Amniotic epithelial cell (primary cell): ENCODE data around the gene ESRRG.

Experiments
- DNase-seq: peaks from one replicate; pipeline ENCODE4 v3.0.0-alpha.2; 2010; ENCODE audit warnings: low read depth

The ESRRG gene

DNA sequence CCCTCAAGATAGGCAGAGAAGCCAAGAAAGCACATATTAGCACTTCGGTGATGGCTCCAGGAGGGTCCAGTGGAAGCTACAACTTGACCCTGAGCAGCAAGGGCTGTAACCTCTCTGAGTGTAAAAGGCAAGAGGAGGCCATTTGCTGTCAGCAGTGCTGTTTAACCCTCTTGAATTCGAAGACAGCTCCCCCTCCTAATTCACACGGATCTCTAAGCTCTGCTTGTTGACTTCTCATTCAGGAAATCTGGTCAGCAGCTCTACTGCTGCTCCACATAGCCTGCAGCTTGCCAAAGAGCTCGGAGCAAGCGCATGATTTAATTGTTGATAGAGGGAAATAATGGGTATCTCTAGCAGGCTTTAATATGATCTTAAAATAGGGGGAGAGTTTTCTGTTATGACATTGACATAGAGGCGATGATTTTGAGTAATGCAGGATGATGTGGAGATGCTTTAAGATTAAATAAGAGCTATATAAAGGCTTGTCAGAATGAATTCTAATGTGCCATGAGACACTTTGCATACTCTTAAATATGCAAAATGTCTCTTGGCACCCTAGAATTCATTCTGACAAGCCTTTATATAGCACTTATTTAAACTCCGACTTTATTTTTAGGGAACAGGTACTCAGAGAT, 220.6 kb downstream of the ESRRG start:
- no peak for DNase-seq

DNA sequence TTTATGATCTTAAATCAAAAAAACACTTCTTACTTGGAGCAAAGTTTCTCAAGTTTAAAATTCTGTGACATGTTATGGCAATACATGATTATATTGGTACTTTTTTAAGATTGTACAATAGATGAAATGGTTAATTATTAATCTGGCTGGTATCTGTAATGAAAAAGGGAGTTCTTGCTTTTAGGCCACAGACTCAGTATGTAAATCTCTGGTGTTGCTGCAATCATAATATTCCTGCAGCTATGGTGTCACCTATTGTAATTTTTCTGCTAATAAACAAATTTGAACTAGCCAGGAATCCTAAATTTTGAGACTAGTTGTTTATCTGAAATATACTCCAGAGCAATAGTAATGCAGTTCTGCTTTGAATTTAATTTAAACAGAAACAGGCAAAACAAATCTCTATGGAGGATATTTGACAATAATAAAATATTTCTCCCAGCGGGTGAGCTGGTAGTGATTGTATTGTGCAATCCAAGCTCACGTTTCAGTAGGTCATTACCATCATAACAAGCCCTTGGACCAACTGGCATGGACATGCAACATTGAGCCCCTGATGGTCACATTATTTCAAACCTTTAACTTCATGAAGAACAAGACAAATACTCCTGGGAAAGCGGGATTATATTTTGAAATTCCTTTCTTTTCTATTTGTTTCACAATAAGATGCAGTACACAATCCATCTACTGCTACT, 222.8 kb downstream of the ESRRG start:
- no peak for DNase-seq

DNA sequence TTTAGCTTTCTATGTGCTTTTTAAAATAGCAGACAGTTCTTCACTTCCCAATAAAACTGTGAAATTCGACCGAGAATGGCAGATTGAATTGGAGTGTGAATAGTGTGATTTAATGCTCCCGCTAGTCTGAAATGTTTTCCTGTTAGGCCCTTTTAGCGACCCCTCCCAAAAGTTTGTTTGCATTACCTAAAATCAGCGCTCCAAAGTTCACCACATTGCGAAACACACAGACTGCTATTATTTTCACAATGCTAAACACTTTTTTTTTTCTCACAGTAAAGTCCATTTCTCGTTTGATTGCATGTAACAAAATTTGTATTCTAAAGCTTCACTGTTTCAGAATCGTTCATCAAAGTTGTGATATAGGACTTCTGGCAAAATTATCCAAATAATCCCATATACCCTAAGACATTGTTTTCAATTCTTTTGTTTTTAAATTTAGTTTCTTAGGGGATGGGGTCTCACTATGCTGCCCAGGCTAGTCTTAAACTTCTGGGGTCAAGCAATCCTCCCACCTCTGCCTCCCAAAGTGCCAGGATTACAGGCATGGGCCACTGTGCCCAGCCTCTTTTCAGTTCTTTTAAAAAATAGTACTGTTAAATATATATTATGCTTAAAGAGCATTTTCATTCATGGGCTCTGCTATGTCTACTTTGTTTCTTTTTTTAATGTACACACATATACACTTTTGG, 223.5 kb downstream of the ESRRG start:
- DNase-seq, result no peak

- no peak for DNase-seq
These were observed 225.0 kb downstream of the ESRRG start for GRCh38 chr1:216498277-216498676.

GRCh38 chr1:216485042-216485441, 238.2 kb downstream of the ESRRG start:
- no peak for DNase-seq

DNA sequence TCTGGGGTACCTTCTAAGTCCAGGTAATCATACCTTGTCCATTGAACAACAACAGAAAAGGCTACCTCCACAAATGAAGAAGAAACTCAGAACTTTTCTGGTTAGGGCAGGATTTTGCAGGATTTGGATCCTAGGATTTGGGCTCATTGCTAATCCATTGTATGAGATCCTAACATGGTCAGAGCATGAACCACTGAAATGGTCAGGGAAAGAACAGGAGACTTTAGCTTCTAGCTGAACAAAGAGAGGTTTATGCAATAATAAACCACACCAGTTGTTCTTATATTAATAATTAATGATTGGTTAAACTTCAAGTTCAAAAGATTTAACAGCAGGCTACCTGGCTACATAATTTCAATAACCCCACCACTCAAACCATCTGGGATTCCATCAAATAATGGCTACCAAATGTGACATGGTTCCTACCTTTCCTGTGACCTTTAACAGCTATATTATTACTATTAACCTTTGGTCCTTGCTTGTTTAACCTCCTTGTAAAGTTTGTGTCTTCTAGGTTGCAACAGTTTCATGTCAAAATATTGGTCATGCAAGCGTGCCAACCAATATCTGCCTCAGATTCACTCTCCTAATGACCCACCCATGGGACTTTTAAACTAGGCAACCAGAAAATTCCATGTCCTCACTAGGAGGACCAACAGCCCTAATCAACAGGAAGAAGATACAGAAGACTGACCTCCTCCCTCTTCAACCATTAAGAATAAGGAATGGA, 239.4 kb downstream of the ESRRG start:
- no peak for DNase-seq

- DNase-seq, result no peak
These were observed 240.6 kb downstream of the ESRRG start for GRCh38 chr1:216482620-216483019.

DNA sequence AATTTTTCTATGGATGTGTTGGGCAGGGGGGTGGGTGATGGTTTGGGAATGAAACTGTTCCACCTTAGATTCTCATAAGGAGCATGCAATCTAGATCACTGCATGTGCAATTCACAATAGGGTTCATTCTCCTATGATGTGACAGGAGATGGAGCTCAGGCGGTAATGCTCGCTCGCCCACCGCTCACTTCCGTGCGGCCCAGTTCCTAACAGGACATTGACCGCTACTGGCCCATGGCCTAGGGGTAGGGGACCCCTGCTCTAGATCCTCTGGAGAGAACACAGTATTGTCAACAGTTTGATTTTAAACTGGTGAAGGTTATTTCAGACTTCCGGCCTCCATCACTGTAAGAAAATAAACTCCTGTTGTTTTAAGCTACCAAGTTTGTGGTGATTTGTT, 245.0 kb downstream of the ESRRG start:
- no peak for DNase-seq

DNA sequence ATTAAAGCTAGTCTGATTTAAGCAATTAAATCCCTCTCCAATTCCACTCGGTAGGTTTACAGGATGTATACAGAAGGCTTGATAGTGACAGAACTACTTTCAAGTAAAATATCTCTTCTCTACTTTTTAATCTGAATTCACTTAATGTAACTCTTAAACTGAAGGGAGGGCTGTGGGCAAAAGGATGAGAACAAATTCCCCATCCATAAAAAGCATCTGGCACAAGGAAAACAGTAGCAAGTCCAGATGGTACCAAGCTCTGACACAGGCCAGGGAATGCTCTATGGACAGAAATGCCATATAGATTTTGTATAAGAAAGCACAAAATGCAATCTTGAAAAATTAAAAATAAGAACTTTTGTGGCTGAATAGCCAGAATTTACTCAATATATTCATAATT, 246.9 kb downstream of the ESRRG start:
- DNase-seq, result no peak

DNA sequence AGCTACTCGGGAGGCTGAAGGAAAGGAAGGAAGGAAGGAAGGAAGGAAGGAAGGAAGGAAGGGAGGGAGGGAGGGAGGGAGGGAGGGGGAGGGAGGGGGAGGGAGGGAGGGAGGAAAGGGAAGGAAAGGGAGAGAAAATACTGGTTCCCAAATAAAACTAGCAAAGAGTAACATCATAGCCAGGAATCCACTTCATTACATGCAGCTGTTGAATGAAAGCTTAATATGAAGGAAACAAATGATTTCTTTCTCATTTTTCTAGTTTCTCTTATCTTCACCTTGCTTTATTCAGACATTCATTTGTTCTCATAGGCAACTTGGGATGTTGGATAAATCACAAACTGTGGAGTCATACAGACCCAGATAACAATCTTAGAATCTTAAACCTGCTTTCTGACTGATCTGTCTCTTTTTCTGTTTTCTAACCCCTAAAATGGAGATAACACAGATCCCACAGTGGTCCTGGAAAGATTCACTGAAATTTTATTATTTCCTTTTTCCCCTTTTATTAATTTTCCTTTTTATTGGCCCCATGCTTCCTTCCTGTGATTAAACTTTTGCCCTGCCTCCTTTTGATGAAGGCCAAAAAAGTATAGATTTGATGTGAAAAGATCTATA, 247.5 kb downstream of the ESRRG start:
- no peak for DNase-seq

- DNase-seq, result no peak
These were observed 256.9 kb downstream of the ESRRG start for GRCh38 chr1:216466162-216466801.

GRCh38 chr1:216464489-216464888, 258.7 kb downstream of the ESRRG start:
- peak; percentile 82 for DNase-seq

DNA sequence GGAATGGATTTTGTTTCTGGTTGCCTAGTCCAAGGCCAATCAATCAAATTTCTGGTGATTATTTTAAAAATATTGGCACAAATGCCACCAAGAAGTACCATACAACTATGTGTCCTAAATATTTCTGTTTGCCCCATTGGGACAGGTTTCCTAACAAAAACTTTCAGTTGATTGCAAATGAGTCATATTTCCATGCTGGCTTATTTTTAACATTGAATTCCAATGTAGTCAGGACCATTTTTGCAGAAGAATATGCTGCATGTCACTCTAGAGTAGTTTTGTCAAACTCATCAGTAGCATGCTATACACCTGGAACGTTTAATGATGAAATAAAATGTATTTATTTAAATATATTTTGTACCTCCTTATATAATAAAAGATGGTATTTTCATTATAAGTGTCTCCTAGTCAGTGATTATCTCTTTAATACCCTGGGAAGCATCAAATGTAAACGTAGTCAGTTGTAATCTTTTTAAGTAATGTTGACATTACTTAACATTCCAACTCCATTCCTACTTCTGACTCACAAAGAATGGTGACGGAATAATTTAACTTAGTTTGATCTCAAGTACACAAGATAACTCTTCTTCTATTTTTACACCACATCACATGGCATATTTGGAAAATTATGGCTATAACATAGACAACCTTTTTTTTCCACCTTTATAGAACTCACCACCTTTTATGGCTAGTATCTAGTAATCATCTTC, 261.0 kb downstream of the ESRRG start:
- peak; percentile 85 for DNase-seq

GRCh38 chr1:216461466-216461865, 261.8 kb downstream of the ESRRG start:
- peak; percentile 24 for DNase-seq

GRCh38 chr1:216459651-216460207, 263.5 kb downstream of the ESRRG start:
- no peak for DNase-seq

DNA sequence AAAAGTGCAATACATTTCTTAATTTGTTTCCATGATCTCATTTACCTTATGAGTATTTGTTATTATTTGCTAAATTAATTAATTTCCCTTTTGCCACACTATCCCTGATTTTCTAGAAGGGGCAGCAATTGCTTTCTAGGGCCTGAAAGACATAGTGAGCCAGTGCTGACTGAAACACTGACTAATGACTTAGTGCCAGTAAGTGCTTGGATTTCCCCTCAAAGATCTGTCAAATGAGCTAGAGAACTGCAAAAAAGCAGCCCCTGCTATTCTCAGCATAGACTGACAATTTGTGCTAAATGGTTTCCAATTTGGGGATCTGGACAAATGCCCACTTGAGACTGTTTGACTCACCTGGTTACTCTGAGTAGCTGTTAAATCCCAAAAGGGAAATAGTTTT, 264.4 kb downstream of the ESRRG start:
- DNase-seq, result no peak

- no peak for DNase-seq
These were observed 265.9 kb downstream of the ESRRG start for GRCh38 chr1:216457356-216457755.

DNA sequence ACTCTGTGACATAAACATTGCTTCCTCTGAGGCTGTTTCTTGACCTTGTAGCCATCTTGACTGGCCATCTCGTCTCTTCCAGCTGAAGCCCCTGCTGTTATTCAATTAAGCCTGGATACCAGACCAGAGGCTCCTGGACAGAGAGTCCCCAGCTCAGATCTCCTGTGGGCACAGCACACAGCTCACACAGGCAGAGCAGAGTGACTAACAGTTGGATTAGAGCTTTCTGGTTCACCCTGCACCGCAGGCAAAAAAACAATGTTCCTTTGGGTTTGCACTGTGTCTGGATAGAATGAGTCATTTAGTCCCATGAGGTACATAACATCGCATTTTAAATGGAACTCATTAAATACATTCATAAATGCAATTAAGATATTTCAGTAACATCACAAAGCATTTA, 266.5 kb downstream of the ESRRG start:
- DNase-seq, result peak; percentile 67

DNA sequence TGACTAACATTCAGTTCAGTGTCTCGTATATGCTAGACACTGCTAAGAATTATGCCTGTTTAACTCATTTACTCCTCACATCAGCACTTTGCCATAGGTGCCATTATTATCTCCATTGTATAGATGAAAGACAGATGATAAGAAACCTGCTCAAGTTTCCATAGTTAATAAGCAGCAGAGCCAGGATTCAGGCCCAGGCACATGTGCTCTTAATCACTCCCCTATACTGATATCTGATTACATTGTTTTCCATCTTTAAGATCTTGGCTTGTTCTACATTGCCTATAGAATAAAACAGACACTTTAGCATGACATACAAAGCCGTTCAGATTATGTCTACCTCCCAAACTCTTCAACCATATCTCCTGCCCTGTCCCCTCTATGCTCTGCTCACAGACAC, 269.5 kb downstream of the ESRRG start:
- DNase-seq, result no peak
